NOMO-1 treated with DMSO at 0.1 percent for 48 hours (cell line): ENCODE data around the gene ATP11B.
"Not testable (repeated sequence)": the region's sequence is repeated elsewhere in the genome, so short reads cannot be mapped to it uniquely, and the experiment has no call there.

Source experiments
- DNase-seq: peaks from one replicate; lab custom pipeline; 2025; ENCODE audit not compliant: unreplicated experiment; lab: John Stamatoyannopoulos, UW

Gene ATP11B

DNA sequence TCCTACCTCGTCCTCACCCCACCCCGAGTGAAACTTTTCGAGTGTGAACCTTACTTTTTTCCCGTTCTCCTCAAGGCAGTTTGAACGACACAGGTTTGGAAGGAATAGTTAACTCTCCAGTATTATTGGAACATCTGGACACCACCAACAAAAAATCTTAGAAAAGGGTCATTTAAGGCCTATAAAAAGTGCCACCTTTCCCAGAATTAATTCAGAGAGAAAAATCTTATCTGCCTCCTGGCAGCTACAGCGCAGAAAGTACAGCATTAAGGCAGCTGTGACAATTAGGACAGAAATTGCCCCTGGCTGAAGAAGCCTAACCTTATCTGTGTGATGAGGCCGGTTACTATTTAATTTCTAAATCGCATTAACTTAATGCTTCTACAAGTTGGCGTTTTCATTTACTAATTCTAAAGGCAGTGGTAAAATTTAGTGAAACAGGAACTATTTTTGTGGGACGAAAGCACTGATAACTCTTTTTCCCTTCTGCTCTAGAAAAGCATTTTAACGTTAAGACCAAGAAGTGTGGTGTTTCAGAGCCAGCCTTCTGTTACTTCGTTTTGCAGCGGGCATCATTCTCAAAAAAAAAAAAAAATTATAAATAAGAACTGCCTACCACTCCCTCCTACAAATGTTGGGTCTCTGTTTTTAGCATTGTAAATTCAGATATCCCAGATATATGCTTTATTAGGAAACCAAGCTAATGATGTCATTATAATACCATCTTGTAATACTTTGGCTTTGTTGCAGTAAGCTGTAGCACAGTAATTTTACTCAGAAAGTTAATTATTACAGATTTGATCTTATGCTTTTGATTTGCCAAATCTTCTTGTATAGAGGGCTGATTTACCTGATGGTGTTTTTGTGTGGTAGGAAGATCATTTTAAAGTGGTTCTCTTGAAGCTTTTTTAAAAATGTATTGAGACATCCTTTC lies 1.4 kb downstream of the ATP11B start:
- no peak for DNase-seq

DNA sequence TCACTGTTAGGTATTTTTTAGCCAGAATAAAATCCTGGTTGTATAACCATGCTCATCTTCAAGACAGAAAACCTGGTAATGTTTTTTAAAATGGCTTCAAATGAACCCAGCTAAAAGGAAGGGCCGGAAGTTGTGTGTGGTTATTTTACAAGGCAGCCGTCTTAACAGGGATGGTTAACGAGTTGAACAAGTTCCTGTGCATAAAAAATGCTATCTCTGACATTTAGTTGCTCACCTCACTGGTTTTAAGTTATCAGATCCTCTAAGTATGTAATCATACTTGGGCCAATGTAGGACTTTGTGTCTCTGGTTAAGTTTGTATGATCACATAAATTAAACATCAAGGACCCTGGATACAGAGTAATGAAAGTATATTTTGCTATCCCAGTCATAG lies 2.1 kb downstream of the ATP11B start:
- DNase-seq = peak; percentile 75

DNA sequence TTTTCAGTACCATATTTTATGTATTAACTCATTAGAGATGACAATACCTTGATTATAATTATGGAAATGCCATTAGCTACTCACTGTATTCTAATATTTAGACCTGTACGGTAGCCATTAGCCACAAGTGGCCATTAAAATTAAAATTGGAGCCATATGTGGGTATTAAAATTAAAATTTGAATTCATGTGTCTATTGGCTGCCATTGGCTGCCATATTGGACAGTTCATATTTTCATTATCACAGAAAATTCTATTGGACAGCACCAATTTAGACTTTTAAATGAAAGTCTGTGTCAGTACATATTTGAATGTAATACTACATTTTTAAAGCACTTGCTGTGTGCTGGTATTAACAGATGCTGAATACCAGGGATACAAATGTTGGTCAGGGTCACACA lies 3.0 kb downstream of the ATP11B start:
- DNase-seq = no peak

GRCh38 chr3:182797876-182798275 lies 4.6 kb downstream of the ATP11B start:
- DNase-seq = no peak

GRCh38 chr3:182799143-182799542 lies 5.8 kb downstream of the ATP11B start:
- not testable (repeated sequence) for DNase-seq

GRCh38 chr3:182800508-182800907 lies 7.2 kb downstream of the ATP11B start:
- DNase-seq = no peak

- DNase-seq = peak; percentile 91
Observed at GRCh38 chr3:182802413-182803390, 9.4 kb downstream of the ATP11B start.

GRCh38 chr3:182803596-182803995 lies 10.3 kb downstream of the ATP11B start:
- no peak for DNase-seq

- DNase-seq = no peak
Observed at GRCh38 chr3:182807061-182807460, 13.8 kb downstream of the ATP11B start.

GRCh38 chr3:182808041-182808770 lies 14.9 kb downstream of the ATP11B start:
- no peak for DNase-seq

DNA sequence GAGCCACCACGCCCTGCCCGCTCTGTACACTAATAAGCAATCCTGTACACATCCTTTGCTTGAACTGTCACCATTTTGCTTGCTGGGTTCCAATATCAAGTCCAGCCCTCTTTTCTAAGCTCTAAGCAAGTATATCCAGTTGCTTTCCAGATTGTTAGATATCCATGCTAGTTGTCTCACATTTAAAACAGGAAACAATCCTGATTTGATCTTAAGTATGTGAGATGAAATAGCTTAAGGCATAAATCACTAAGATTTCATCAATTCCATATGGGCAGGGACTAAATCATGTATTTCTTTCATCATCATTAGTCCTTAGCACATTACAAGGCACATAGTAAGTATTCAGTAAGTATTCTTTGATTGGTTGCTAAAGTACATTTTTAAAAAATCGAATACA lies 16.2 kb downstream of the ATP11B start:
- no peak for DNase-seq

DNA sequence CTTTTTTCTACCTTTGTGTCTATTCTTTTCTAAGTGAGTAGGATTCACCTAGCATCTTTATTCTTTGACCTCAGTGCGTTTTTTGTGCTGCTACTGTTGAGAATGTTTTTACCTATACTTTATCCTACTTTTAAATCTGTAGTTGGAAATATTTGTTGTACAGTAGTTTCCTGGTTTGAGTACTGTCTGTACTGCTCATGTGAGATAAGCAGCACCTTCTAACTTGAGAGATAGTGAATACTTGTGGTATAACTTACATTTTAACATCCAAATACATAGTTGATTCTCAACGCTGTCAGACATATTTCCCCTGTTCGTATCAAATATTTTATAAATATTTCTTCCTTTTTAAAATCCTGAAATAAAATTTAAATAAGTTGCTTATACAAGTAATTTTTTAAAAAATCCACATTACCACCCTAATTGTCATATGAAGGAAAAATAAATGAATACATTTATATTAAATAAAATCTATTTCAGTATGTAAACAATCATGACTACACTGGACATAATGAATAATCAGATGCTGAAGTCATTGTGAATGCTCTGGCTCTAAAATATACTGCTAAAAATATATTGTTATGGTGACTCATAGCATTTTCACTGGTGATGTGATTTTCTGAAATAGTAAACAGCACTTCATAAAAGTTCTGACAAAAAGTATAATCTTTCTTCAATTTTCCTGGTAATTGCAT lies 17.4 kb downstream of the ATP11B start:
- DNase-seq = no peak

GRCh38 chr3:182811269-182811596 lies 17.9 kb downstream of the ATP11B start:
- no peak for DNase-seq

GRCh38 chr3:182812123-182812522 lies 18.8 kb downstream of the ATP11B start:
- DNase-seq = no peak

GRCh38 chr3:182814419-182815062 lies 21.2 kb downstream of the ATP11B start:
- no peak for DNase-seq

- no peak for DNase-seq
Observed at GRCh38 chr3:182816181-182816580, 22.9 kb downstream of the ATP11B start.

DNA sequence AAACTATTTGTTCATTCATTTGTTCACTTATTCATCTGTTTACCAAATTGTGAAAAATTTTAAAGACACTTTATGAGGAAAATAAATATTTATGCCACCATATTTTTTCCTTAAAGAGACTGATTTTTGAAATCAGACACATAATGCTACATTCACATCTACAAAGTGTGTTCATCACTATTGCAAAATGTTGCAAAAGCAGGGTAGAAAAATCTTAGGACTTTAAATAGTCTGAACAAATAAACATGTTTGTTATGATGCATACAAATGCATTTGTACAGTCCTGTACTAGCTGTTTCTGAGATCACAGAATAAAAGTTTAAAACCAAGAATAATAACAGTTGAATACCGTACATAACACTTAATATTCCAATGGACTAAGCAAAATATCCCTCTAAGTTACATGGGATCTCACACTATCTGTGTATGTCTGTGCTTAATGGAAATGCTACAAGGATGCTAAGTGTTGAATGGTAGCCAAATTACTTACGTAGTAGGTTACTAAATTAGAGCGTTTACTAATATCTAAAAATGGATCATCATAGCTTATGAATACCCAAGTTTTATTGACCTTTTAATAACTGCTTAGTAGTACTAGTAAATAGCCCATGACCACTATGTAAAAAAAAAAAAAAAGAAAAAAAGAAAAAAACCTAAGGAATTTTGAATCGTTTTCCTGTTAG lies 25.1 kb downstream of the ATP11B start:
- no peak for DNase-seq

DNA sequence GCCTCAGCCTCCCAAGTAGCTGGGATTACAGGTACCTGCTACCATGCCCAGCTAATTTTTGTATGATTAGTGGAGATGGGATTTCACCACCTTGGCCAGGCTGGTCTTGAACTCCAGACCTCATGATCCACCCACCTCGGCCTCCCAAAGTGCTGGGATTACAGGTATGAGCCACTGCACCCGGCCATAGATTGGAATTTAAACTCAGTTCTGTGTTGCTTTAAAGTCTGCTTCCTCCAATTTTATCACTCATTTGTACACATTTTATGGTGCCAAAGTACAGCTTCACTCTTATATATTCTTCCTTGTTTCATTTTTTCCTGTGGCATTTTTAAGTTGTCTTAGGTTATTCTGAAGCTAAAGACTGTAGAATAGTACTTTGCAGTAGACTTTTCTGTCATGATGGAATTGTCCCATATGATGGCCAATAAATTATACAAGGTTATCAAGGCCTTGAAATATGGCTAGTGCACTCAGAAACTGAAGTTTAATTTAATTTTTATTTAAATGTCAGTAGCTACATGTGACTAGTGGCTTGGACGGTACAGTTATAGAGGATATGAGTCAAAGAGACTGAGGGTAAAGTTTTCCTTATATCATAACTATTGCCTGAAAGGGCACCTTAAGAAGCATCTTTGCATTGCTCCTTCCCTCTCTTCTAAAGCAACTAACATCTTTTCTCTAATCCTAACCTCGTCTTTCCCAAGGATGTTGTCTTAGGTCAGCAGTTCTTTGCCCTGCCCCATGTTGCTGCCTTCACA lies 28.1 kb downstream of the ATP11B start:
- DNase-seq = no peak

- not testable (repeated sequence) for DNase-seq
Observed at GRCh38 chr3:182822260-182822659, 29.0 kb downstream of the ATP11B start.
